Left ventricle myocardium inferior (tissue), 1 donor: ENCODE results near the gene SEMA4B. TPM values are rescaled to one million over a fixed set of nuclear protein-coding genes. Genes with fewer than 3 reads are reported as not detected.

ENCODE experiments used
- DNase-seq: peaks from one replicate; pipeline ENCODE4 v3.0.0-alpha.2; 2020
- H3K27ac ChIP-seq: fragments of 200-600 bp; replicated peaks from 2 replicates; pipeline ENCODE4 v1.8.0; 2021
- H3K27me3 ChIP-seq: fragments of 200-600 bp; 2 replicates; pipeline ENCODE4 v1.8.0; 2021; ENCODE audit warnings: low read depth
- H3K36me3 ChIP-seq: fragments of 200-600 bp; 2 replicates; pipeline ENCODE4 v1.8.0; 2021
- H3K4me1 ChIP-seq: fragments of 200-600 bp; 2 replicates; pipeline ENCODE4 v1.8.0; 2021
- H3K4me3 ChIP-seq: fragments of 200-600 bp; 2 replicates; pipeline ENCODE4 v1.8.0; 2021; ENCODE audit warnings: mild to moderate bottlenecking, moderate library complexity
- H3K9me3 ChIP-seq: fragments of 200-600 bp; replicated peaks from 2 replicates; pipeline ENCODE4 v1.8.0; 2021
- CTCF ChIP-seq: fragments of 200-600 bp; IDR thresholded peaks from 2 replicates; pipeline ENCODE4 v1.8.0; 2021; ENCODE audit warnings: antibody characterized with exemption, mild to moderate bottlenecking, borderline replicate concordance
- intact Hi-C: fragments of 100-400 bp; cut with micrococcal nuclease; formaldehyde crosslinking; loops from one replicate; pipeline ENCODE4 v1.11.0; 2022
- total RNA-seq: library from RNA; stranded (reverse); fragmentation: NEBNext Ultra II Directional; extraction: Animal tissue kit (Norgen Biotek cat#: 25700); gene quantifications from one replicate; pipeline ENCODE4 v1.2.1, GENCODE V29; 2021
- donor health status: DM: no; HTN: yes; CAD: no; lungs with severe emphysema.

Gene SEMA4B
- total RNA-seq, 1 donor from 2014 or later: 22.7 TPM

GRCh38 chr15:90213818-90214204 lies 12.7 kb downstream of the SEMA4B start:
- intact Hi-C loops: no loop called here
- no peak overlapping the region for H3K4me3 ChIP-seq
- H3K4me1 ChIP-seq: peaks cover 42% of the 10 kb centered on the region
- peaks cover 17% of the 10 kb centered on the region for H3K36me3 ChIP-seq
- H3K9me3 ChIP-seq: no peaks in the 10 kb centered on the region
- peak overlapping the region; percentile 19 for H3K27ac ChIP-seq
- DNase-seq: no peak
- TF ChIP-seq CTCF: no peak
- H3K27me3 ChIP-seq: no peaks in the 10 kb centered on the region

- TF ChIP-seq CTCF: peak; percentile 37
- Histone ChIP-seq H3K4me3 (no peak overlapping the region), H3K36me3 (peaks cover 17% of the 10 kb centered on the region), H3K4me1 (peaks cover 40% of the 10 kb centered on the region), H3K9me3 (no peaks in the 10 kb centered on the region), H3K27ac (no peak overlapping the region), H3K27me3 (no peaks in the 10 kb centered on the region)
- no peak for DNase-seq
- intact Hi-C loops: loop anchor here (5.0 kb wide), 1 partner anchor 52 kb away; no protein-coding TSS in a partner anchor
Measured at GRCh38 chr15:90214553-90215196, 13.5 kb downstream of the SEMA4B start.

GRCh38 chr15:90217671-90218394 lies 16.7 kb downstream of the SEMA4B start:
- Histone ChIP-seq H3K27ac (no peak overlapping the region), H3K9me3 (no peaks in the 10 kb centered on the region), H3K36me3 (peaks cover 27% of the 10 kb centered on the region), H3K4me1 (peaks cover 22% of the 10 kb centered on the region), H3K4me3 (no peak overlapping the region), H3K27me3 (no peaks in the 10 kb centered on the region)
- no peak for TF ChIP-seq CTCF
- DNase-seq: no peak
- intact Hi-C loops: loop anchor here (5.0 kb wide), 1 partner anchor 56 kb away; no protein-coding TSS in a partner anchor

GRCh38 chr15:90219421-90220141 lies 18.5 kb downstream of the SEMA4B start:
- no peak for DNase-seq
- Histone ChIP-seq H3K27ac (peak overlapping the region; percentile 16), H3K36me3 (peaks cover 45% of the 10 kb centered on the region), H3K4me1 (peaks cover 14% of the 10 kb centered on the region), H3K9me3 (no peaks in the 10 kb centered on the region), H3K4me3 (no peak overlapping the region), H3K27me3 (no peaks in the 10 kb centered on the region)
- peak; percentile 76 for TF ChIP-seq CTCF
- intact Hi-C loops: loop anchor here (5.0 kb wide), 1 partner anchor 57 kb away; no protein-coding TSS in a partner anchor

- TF ChIP-seq CTCF: peak; percentile 83
- H3K9me3 ChIP-seq: no peaks in the 10 kb centered on the region
- no peak overlapping the region for H3K4me3 ChIP-seq
- no peaks in the 10 kb centered on the region for H3K27me3 ChIP-seq
- peak overlapping the region; percentile 75 for H3K27ac ChIP-seq
- peaks cover 62% of the 10 kb centered on the region for H3K36me3 ChIP-seq
- intact Hi-C loops: no loop called here
- H3K4me1 ChIP-seq: peaks cover 14% of the 10 kb centered on the region
- DNase-seq: peak; percentile 74
Measured at GRCh38 chr15:90221246-90221900, 20.2 kb downstream of the SEMA4B start.
